H1 (cell line): Measurements from ENCODE around the gene NEDD9. TPM values are rescaled to one million over a fixed set of nuclear protein-coding genes. Genes with fewer than 3 reads are reported as not detected.

Source experiments
- CHD2 ChIP-seq: IDR thresholded peaks from 2 replicates; pipeline ENCODE4 v1.6.1; 2012; ENCODE audit warnings: low read length, improper control_type of control experiment
- CREB1 ChIP-seq: IDR thresholded peaks from 2 replicates; pipeline ENCODE4 v1.6.1; 2012; ENCODE audit warnings: inconsistent platforms
- GABPA ChIP-seq: IDR thresholded peaks from 2 replicates; pipeline ENCODE4 v1.6.1; 2011; ENCODE audit warnings: mild to moderate bottlenecking, low read length, moderate library complexity, borderline replicate concordance; ENCODE audit not compliant: insufficient read depth
- JUN ChIP-seq: IDR thresholded peaks from 2 replicates; pipeline ENCODE4 v1.6.1; 2011; ENCODE audit warnings: low read depth, mild to moderate bottlenecking, improper control_type of control experiment, low read length
- KDM5A ChIP-seq: fragments of 200-600 bp; IDR thresholded peaks from 2 replicates; pipeline ENCODE4 v1.7.1; 2012; ENCODE audit warnings: mild to moderate bottlenecking, low read length, inconsistent platforms, mixed read lengths
- RAD21 ChIP-seq, 2 experiments: IDR thresholded peaks in 1 of 2; conservative IDR thresholded peaks in 1 of 2; 2 replicates each; pipeline ENCODE4 v1.6.1; 2011; ENCODE audit warnings: low read depth in 2 of 2, low read length in 2 of 2, improper control_type of control experiment in 1 of 2, inconsistent platforms in 1 of 2, mild to moderate bottlenecking in 1 of 2, moderate library complexity in 1 of 2
- SIN3A ChIP-seq, 2 experiments: IDR thresholded peaks in 1 of 2; conservative IDR thresholded peaks in 1 of 2; 2 replicates each; pipeline ENCODE4 v1.6.1; 2011 to 2012; ENCODE audit warnings: low read length in 2 of 2, improper control_type of control experiment in 1 of 2, low read depth in 1 of 2, mild to moderate bottlenecking in 1 of 2
- polyA plus RNA-seq, 7 experiments: library from polyadenylated mRNA; depleted of rRNA in 3 of 7; stranded (reverse) in 5 of 7; unstranded in 2 of 7; fragments of >200 nt in 5 of 7; fragments of 200-250 nt in 2 of 7; gene quantifications; 1 replicate in 5 of 7; 2 replicates in 1 of 7; 4 replicates in 1 of 7; pipeline versions ENCODE4 v1.2.1 to v1.2.3, GENCODE V29; 2011 to 2013; ENCODE audit warnings: missing spikeins in 2 of 7, mixed read lengths in 2 of 7
- total RNA-seq: library from RNA; stranded (reverse); fragmentation: NEBNext Ultra II Directional; extraction: Animal tissue kit (Norgen Biotek cat#: 25700); gene quantifications from 2 replicates; pipeline ENCODE4 v1.2.1, GENCODE V29; 2021

The NEDD9 gene
- total and polyA plus RNA-seq, 2 of the 8 experiments (the other 6 are each of a cell fraction or from before 2014, with no cell fraction given), result 3.6 to 12.0 TPM

DNA sequence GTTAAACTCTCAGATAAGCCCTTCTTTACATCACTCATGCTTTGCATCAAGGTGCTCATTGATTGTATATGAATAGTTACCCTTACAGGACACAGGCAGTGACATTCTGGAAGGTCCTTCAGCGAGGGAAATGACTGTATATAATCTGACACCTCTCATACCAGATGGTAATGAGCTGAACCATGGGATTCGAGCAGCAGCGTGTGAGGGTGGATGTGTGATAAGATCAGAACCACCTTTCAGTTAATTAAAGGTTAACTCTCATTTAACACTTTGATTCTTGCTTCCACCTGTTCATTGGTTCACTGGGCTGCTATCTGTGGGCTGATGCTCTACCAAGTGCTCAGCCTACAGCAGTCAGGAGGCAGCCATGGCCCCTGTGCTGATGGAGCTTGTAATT lies 24.2 kb downstream of the NEDD9 start (continued):
- TF ChIP-seq SIN3A (conservative IDR thresholded peaks at IDR 0.05 in 1 of 2, IDR thresholded peaks at IDR 0.05 in 1 of 2; ENCODE audit: low read depth in 1 of 2, low read length in 2 of 2), result no peak
- TF ChIP-seq KDM5A, result no peak
- TF ChIP-seq GABPA, result no peak
- TF ChIP-seq RAD21 (IDR thresholded peaks at IDR 0.05 in 1 of 2, conservative IDR thresholded peaks at IDR 0.05 in 1 of 2; ENCODE audit: low read depth in 2 of 2, low read length in 2 of 2), result no peak
- TF ChIP-seq CREB1, result no peak
- no peak for TF ChIP-seq JUN
- no peak for TF ChIP-seq CHD2
